HepG2 (cell line): ENCODE results near the gene DRC3. TPM values are rescaled to one million over a fixed set of nuclear protein-coding genes. Genes with fewer than 3 reads are reported as not detected.

ENCODE experiments used
- DPF2 ChIP-seq: sonication (generic); formaldehyde crosslinking; IDR thresholded peaks from 2 replicates; pipeline ENCODE4 v1.4.0; 2020; ENCODE audit warnings: mild to moderate bottlenecking, low read depth, missing genetic modification reagents, borderline replicate concordance
- NCOR1 ChIP-seq: fragments of 200-600 bp; sonication (generic); IDR thresholded peaks from 2 replicates; pipeline ENCODE4 v1.7.0; 2017; ENCODE audit warnings: antibody characterized with exemption, low read length, borderline replicate concordance
- PHB2 ChIP-seq: fragments of 450-650 bp; IDR thresholded peaks from 2 replicates; pipeline ENCODE4 v1.6.1; 2018; ENCODE audit not compliant: partially characterized antibody
- RBFOX2 ChIP-seq: fragments of 200-400 bp; formaldehyde crosslinking; IDR thresholded peaks from 2 replicates; pipeline ENCODE4 v1.6.1; 2017; ENCODE audit warnings: low read depth, mild to moderate bottlenecking, low read length
- SNAI1 ChIP-seq: sonication (generic); formaldehyde crosslinking; IDR thresholded peaks from 2 replicates; pipeline ENCODE4 v1.5.0; 2020; ENCODE audit warnings: mild to moderate bottlenecking, missing genetic modification reagents, borderline replicate concordance
- SP2 ChIP-seq: sonication (generic); formaldehyde crosslinking; IDR thresholded peaks from 2 replicates; pipeline ENCODE4 v1.5.1; 2020; ENCODE audit warnings: mild to moderate bottlenecking, missing genetic modification reagents
- ZNF646 ChIP-seq: sonication (generic); formaldehyde crosslinking; IDR thresholded peaks from 2 replicates; pipeline ENCODE4 v1.9.0; 2021; ENCODE audit warnings: mild to moderate bottlenecking, missing genetic modification reagents
- ZNF839 ChIP-seq: sonication (generic); formaldehyde crosslinking; IDR thresholded peaks from 2 replicates; pipeline ENCODE4 v1.4.0; 2020; ENCODE audit warnings: missing genetic modification reagents, mild to moderate bottlenecking, borderline replicate concordance
- polyA plus RNA-seq, 8 experiments: library from polyadenylated mRNA; depleted of rRNA in 3 of 8; stranded (reverse) in 7 of 8; unstranded in 1 of 8; fragments of >200 nt; fragmentation: Illumina TruSeq in 4 of 8; extraction: Trizol in 4 of 8; gene quantifications; 2 replicates each; pipeline versions ENCODE4 v1.2.1 to v1.2.3, GENCODE V29; 2011 to 2016; ENCODE audit warnings: low read depth in 4 of 8, missing spikeins in 1 of 8, mixed read lengths in 1 of 8; ENCODE audit not compliant: insufficient read depth in 1 of 8
- total RNA-seq, 5 experiments: library from RNA; depleted of rRNA; stranded (reverse); fragments of >200 nt; fragmentation: Illumina TruSeq; extraction: Trizol; gene quantifications; 2 replicates each; pipeline ENCODE4 v1.2.3, GENCODE V29; 2016; ENCODE audit warnings: low read depth in 1 of 5

Gene DRC3
- total and polyA plus RNA-seq, 2 of the 13 experiments (the other 11 are each of a cell fraction or from before 2014, with no cell fraction given), result 0.53 to 0.87 TPM

- TF ChIP-seq ZNF646 (peak; percentile 72; the same call in 1 of the 2 replicates), NCOR1 (peak; percentile 54; the same call in 1 of the 2 replicates), SNAI1 (CRISPR knock-in tag) (no peak), SP2 (CRISPR knock-in tag) (no peak), DPF2 (CRISPR knock-in tag) (no peak), ZNF839 (no peak), PHB2 (no peak), RBFOX2 (no peak)
These were observed 27.4 kb downstream of the DRC3 start (continued) for GRCh38 chr17:18000030-18000408.
